Thyroid gland (tissue), 4 donors: ENCODE data around the gene ZNF469. TPM values are rescaled to one million over a fixed set of nuclear protein-coding genes. Genes with fewer than 3 reads are reported as not detected.

ENCODE experiments used
- DNase-seq, 2 donors: peaks; one replicate each; pipeline ENCODE4 v3.0.0-alpha.2; 2019
- H3K27ac ChIP-seq, 3 donors: fragments of 200-600 bp; sonication (generic); 1 replicate in 2 of 3; 2 replicates in 1 of 3; pipeline ENCODE4 v1.5.1; 2016 to 2019; ENCODE audit warnings: mild to moderate bottlenecking in 1 of 3, moderate library complexity in 1 of 3
- H3K27me3 ChIP-seq: fragments of 200-600 bp; sonication (generic); one replicate; pipeline ENCODE4 v1.5.1; 2019
- H3K36me3 ChIP-seq, 2 donors: fragments of 200-600 bp; sonication (generic); one replicate each; pipeline ENCODE4 v1.5.1; 2016 to 2019
- H3K4me1 ChIP-seq, 2 donors: fragments of 200-600 bp; sonication (generic); one replicate each; pipeline ENCODE4 v1.5.1; 2017 to 2019
- H3K4me3 ChIP-seq, 3 donors: fragments of 200-600 bp; sonication (generic); replicated peaks in 1 of 3; 1 replicate in 2 of 3; 2 replicates in 1 of 3; pipeline ENCODE4 v1.5.1; 2016; ENCODE audit warnings: mild to moderate bottlenecking in 1 of 3
- H3K9me3 ChIP-seq: fragments of 200-600 bp; sonication (generic); one replicate; pipeline ENCODE4 v1.5.1; 2017
- CTCF ChIP-seq, 6 experiments: fragments of 200-600 bp in 3 of 6; fragments of 450-650 bp in 3 of 6; sonication (generic) in 3 of 6; IDR thresholded peaks; one replicate each; pipeline ENCODE4 v1.5.1; 2016 to 2019; ENCODE audit warnings: antibody characterized with exemption in 6 of 6, mild to moderate bottlenecking in 2 of 6, inconsistent platforms in 1 of 6, moderate library complexity in 1 of 6
- POLR2A ChIP-seq, 2 donors: fragments of 450-650 bp; IDR thresholded peaks; one replicate each; pipeline ENCODE4 v1.6.1; 2017; ENCODE audit warnings: antibody characterized with exemption in 2 of 2, mild to moderate bottlenecking in 2 of 2, moderate library complexity in 1 of 2
- WGBS, 2 donors: methylation state at CpG; one replicate each; pipeline ENCODE4 v1.1.5; 2017; 5-methylcytosine and 5-hydroxymethylcytosine counted together
- intact Hi-C: fragments of 100-400 bp; cut with DNase I; formaldehyde crosslinking; loops from one replicate; pipeline ENCODE4 v1.15.1; 2023
- total RNA-seq, 4 donors: library from RNA; depleted of rRNA; stranded (reverse); fragments of >200 nt; gene quantifications; one replicate each; pipeline ENCODE4 v1.2.3, GENCODE V29; 2016

Gene ZNF469
- total RNA-seq, 4 donors from 2014 or later: 0.22 to 0.96 (median 0.32) TPM

GRCh38 chr16:88392616-88393015 is 9.9 kb downstream of the ZNF469 start:
- peaks cover 5 to 11% of the 10 kb centered on the region in 2 donors for H3K4me1 ChIP-seq
- no peak for DNase-seq
- no peaks in the 10 kb centered on the region for H3K9me3 ChIP-seq
- intact Hi-C loops: no loop called here
- H3K36me3 ChIP-seq: no peaks in the 10 kb centered on the region
- no peak overlapping the region for H3K27ac ChIP-seq
- WGBS, 2 donors: 85 to 86% methylated on average over 2 to 4 of the region's 6 CpGs
- TF ChIP-seq CTCF (IDR thresholded peaks at IDR 0.05): no peak
- no peak for TF ChIP-seq POLR2A (IDR thresholded peaks at IDR 0.05)
- H3K27me3 ChIP-seq: no peaks in the 10 kb centered on the region
- H3K4me3 ChIP-seq: no peak overlapping the region

GRCh38 chr16:88393034-88393433 is 10.3 kb downstream of the ZNF469 start:
- 52 to 54% methylated on average over 20 to 22 of the region's 24 CpGs for WGBS, 2 donors
- no peaks in the 10 kb centered on the region for H3K9me3 ChIP-seq
- peak; percentile 16 to 17 for DNase-seq
- TF ChIP-seq CTCF (IDR thresholded peaks at IDR 0.05) (no peak), POLR2A (IDR thresholded peaks at IDR 0.05) (no peak)
- no peaks in the 10 kb centered on the region for H3K36me3 ChIP-seq
- no peak overlapping the region for H3K4me3 ChIP-seq
- intact Hi-C loops: no loop called here
- no peaks in the 10 kb centered on the region for H3K27me3 ChIP-seq
- H3K4me1 ChIP-seq: peaks cover 3 to 7% of the 10 kb centered on the region in 2 donors
- H3K27ac ChIP-seq: no peak overlapping the region

GRCh38 chr16:88393571-88393970 is 10.8 kb downstream of the ZNF469 start:
- H3K36me3 ChIP-seq: no peaks in the 10 kb centered on the region
- no peaks in the 10 kb centered on the region for H3K9me3 ChIP-seq
- no peaks in the 10 kb centered on the region for H3K27me3 ChIP-seq
- H3K27ac ChIP-seq: no peak overlapping the region
- no peak overlapping the region for H3K4me3 ChIP-seq
- DNase-seq: no peak
- TF ChIP-seq POLR2A (IDR thresholded peaks at IDR 0.05) (no peak), CTCF (IDR thresholded peaks at IDR 0.05) (no peak)
- peaks cover 0 to 1% of the 10 kb centered on the region in 2 donors for H3K4me1 ChIP-seq
- intact Hi-C loops: no loop called here
- 85% methylated on average over 15 of the region's 16 CpGs; no CpG with 5 or more reads in 1 of the 2 donors for WGBS, 2 donors

- H3K4me3 ChIP-seq: no peak overlapping the region
These were observed 11.7 kb downstream of the ZNF469 start for GRCh38 chr16:88394426-88394825.

More at GRCh38 chr16:88394426-88394825, 11.7 kb downstream of the ZNF469 start:
- H3K27ac ChIP-seq: no peak overlapping the region
- H3K4me1 ChIP-seq: no peaks in the 10 kb centered on the region
- TF ChIP-seq CTCF (IDR thresholded peaks at IDR 0.05) (no peak), POLR2A (IDR thresholded peaks at IDR 0.05) (no peak)
- intact Hi-C loops: no loop called here
- H3K27me3 ChIP-seq: no peaks in the 10 kb centered on the region
- DNase-seq: no peak
- 83 to 92% methylated on average over 10 to 11 of the region's 12 CpGs for WGBS, 2 donors
- H3K36me3 ChIP-seq: no peaks in the 10 kb centered on the region
- H3K9me3 ChIP-seq: no peaks in the 10 kb centered on the region
